Transverse colon (tissue), 4 donors: ENCODE data around the gene ARL4D.

ENCODE experiments used
- CTCF ChIP-seq, 5 experiments: fragments of 200-600 bp in 3 of 5; fragments of 450-650 bp in 2 of 5; sonication (generic) in 3 of 5; IDR thresholded peaks; 1 replicate in 2 of 5; 2 replicates in 3 of 5; pipeline ENCODE4 v1.5.1; 2016 to 2017; ENCODE audit warnings: antibody characterized with exemption in 5 of 5, inconsistent platforms in 3 of 5, mild to moderate bottlenecking in 2 of 5, moderate library complexity in 1 of 5
- EP300 ChIP-seq: sonication (generic); formaldehyde crosslinking; IDR thresholded peaks from one replicate; pipeline ENCODE4 v1.6.1; 2017; ENCODE audit warnings: antibody characterized with exemption, low read depth
- POLR2A ChIP-seq: fragments of 450-650 bp; IDR thresholded peaks from one replicate; pipeline ENCODE4 v1.6.1; 2016; ENCODE audit warnings: antibody characterized with exemption, mild to moderate bottlenecking, moderate library complexity
- POLR2AphosphoS5 ChIP-seq, 3 donors: sonication (generic); formaldehyde crosslinking; IDR thresholded peaks; one replicate each; pipeline ENCODE4 v1.6.1; 2016; ENCODE audit warnings: antibody characterized with exemption in 3 of 3

DNA sequence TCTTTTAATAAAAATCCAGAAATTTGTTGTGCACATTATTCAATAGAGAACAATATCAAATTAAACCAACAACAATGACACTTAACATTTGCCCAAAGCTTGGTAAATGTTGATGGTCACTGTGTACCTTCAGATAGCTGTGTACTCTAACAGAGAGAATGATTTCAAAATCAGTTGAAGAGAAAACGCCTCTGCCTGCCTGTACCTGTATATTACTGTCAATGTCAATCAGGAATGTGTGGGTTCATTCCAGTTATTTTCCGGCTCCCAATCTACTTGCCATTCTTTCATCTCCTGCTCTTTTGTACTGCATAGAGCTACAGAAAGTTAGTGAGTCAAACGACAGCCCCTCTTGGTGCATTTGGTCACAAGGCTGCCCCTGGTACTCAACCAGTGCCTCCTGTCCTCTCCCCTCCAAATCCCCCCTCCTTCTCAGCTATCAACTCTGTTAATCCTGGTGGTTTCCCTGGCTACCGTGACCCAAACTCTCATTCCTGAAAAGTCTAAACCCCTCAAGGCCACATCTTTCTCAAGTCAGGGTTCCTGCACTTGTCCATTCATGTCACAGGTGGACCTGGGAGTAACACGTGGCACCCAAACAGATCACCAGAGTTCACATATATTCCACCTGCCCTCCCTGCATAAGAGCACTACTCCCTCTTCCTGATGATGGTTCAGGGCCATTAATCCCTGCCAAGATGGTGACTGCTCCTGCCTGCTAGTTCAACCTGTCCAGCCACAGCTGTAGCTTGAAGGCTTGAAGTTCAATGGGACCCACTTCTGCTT lies 13.6 kb upstream of the ARL4D start:
- TF ChIP-seq CTCF (IDR thresholded peaks at IDR 0.05) (no peak), POLR2AphosphoS5 (IDR thresholded peaks at IDR 0.05) (no peak), POLR2A (no peak), EP300 (no peak)
